ENCODE results near the gene CRACDL. TPM values are rescaled to one million over a fixed set of nuclear protein-coding genes. Genes with fewer than 3 reads are reported as not detected.

CRACDL gene
- total RNA-seq, 1 experiment from 2014 or later = 1.1 TPM

DNA sequence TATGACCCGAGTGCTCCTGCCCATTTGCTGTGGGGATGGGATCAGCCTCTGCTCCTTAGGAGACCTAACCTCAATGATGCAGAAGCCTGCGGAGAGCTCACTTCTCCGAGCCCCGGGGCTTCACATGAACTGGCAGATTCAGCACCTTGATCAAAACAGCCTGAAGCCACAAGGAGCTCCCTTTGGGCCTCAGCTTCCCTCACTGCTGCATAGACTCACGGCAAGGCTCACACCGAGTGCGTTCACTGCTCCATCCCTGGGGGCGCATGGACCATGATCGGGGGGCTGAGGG is 33.0 kb downstream of the CRACDL start:
- POLR2A ChIA-PET = no interaction called here
- CTCF ChIA-PET = no interaction called here
- TF ChIP-seq, protein P1, sequence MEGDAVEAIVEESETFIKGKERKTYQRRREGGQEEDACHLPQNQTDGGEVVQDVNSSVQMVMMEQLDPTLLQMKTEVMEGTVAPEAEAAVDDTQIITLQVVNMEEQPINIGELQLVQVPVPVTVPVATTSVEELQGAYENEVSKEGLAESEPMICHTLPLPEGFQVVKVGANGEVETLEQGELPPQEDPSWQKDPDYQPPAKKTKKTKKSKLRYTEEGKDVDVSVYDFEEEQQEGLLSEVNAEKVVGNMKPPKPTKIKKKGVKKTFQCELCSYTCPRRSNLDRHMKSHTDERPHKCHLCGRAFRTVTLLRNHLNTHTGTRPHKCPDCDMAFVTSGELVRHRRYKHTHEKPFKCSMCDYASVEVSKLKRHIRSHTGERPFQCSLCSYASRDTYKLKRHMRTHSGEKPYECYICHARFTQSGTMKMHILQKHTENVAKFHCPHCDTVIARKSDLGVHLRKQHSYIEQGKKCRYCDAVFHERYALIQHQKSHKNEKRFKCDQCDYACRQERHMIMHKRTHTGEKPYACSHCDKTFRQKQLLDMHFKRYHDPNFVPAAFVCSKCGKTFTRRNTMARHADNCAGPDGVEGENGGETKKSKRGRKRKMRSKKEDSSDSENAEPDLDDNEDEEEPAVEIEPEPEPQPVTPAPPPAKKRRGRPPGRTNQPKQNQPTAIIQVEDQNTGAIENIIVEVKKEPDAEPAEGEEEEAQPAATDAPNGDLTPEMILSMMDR (IDR thresholded peaks at IDR 0.05; ENCODE audit: insufficient read depth in 1 of 2, low read depth in 1 of 2, low read length in 1 of 2, severe bottlenecking in 1 of 2, unreplicated experiment in 1 of 2) = no peak
- Mint-ChIP-seq H3K36me3 (ENCODE audit: insufficient read depth, unreplicated experiment) (peaks cover 4% of the 10 kb centered on the region), H3K4me3 (ENCODE audit: unreplicated experiment) (no peak overlapping the region), H3K27me3 (ENCODE audit: insufficient read depth, unreplicated experiment) (peaks cover 2% of the 10 kb centered on the region), H3K9me3 (ENCODE audit: unreplicated experiment) (no peaks in the 10 kb centered on the region), H3K4me1 (ENCODE audit: low read depth, unreplicated experiment) (peaks cover 3% of the 10 kb centered on the region), H3K27ac (ENCODE audit: unreplicated experiment) (no peak overlapping the region)
- Histone ChIP-seq H3K4me3 (ENCODE audit: low read depth, low read length) (no peak overlapping the region), H3K4me1 (no peaks in the 10 kb centered on the region), H3K36me3 (ENCODE audit: control insufficient read depth, insufficient read depth, low read length) (no peaks in the 10 kb centered on the region), H3K27me3 (replicated peaks; ENCODE audit: control insufficient read depth, insufficient read depth, low read length) (no peaks in the 10 kb centered on the region), H3K9me3 (no peaks in the 10 kb centered on the region)
- no TSS peak for BruUV-seq (replicated peaks)
- intact Hi-C loops (cut with micrococcal nuclease; ENCODE audit: unreplicated experiment) = no loop called here
- DNase-seq = no peak

DNA sequence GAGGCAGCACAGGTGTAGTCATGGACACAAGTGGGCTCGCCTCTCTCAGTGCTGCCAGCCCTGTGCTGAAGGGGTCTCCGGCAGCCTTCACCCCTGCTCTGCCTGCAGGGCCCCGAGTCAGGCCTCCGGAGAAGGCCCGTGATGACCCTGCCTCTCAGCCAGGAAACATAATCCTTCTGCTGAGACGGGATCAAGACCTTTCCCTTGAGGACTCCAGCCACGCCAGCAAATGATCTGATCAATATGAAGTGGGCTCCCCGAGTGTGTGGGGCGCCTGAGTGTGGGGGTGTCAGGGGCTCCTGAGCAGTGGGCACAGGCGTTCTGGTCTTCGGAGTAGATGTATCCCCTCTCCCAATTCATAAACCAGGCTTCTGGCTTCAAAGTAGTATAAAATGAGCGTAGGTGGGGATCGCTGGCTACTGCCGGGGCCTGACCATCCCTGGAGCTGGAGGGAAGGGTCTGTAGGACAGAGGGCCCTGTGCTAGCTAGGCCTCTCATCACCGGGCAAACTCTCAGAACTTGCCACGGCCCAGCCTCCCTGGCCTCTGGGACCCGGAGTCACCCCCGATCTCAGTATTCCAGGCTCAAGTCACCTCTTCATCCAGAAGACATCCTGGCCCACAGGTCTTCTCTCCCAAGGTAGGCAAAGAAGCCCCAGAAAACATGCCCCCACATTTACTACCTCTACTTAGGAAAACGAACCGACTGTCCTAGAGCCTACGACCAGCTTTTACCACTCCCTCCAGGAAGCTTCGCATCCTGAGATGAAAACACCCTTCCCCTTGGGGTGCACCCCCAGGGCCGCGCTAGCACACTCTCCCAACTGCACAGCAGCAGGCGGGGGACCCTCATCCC is 33.6 kb downstream of the CRACDL start:
- Mint-ChIP-seq H3K27me3 (ENCODE audit: insufficient read depth, unreplicated experiment) (peaks cover 2% of the 10 kb centered on the region), H3K36me3 (ENCODE audit: insufficient read depth, unreplicated experiment) (peaks cover 4% of the 10 kb centered on the region), H3K9me3 (ENCODE audit: unreplicated experiment) (no peaks in the 10 kb centered on the region), H3K4me3 (ENCODE audit: unreplicated experiment) (no peak overlapping the region), H3K27ac (ENCODE audit: unreplicated experiment) (no peak overlapping the region), H3K4me1 (ENCODE audit: low read depth, unreplicated experiment) (peaks cover 6% of the 10 kb centered on the region)
- Histone ChIP-seq H3K36me3 (ENCODE audit: control insufficient read depth, insufficient read depth, low read length) (no peaks in the 10 kb centered on the region), H3K27me3 (replicated peaks; ENCODE audit: control insufficient read depth, insufficient read depth, low read length) (no peaks in the 10 kb centered on the region), H3K4me3 (ENCODE audit: low read depth, low read length) (no peak overlapping the region), H3K4me1 (no peaks in the 10 kb centered on the region), H3K9me3 (no peaks in the 10 kb centered on the region)
- POLR2A ChIA-PET = no interaction called here
- no TSS peak for BruUV-seq (replicated peaks)
- DNase-seq = no peak
- intact Hi-C loops (cut with micrococcal nuclease; ENCODE audit: unreplicated experiment) = no loop called here
- TF ChIP-seq, protein P1 (IDR thresholded peaks at IDR 0.05; ENCODE audit: insufficient read depth in 1 of 2, low read depth in 1 of 2, low read length in 1 of 2, severe bottlenecking in 1 of 2, unreplicated experiment in 1 of 2) = no peak
- CTCF ChIA-PET = no interaction called here

DNA sequence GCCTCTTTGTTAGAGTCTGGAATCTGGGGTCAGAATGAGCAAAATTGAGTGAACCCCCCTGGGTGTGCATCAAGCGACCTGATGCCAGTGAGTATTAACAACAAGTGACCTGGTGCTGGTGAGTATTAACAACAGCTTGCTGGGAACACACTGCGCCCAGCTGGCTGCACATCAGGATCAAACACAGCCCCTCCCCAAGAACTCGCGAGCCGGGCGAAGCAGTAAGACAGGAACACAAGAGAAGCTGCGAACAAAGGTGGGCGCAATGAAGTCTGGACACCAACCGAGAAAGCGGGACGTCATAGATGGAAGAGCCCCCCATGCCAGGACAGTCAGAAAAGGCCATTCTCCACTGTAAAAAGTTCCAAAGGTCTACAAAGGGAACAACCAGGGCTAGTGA is 34.3 kb downstream of the CRACDL start:
- ChIA-PET POLR2A (no interaction called here), CTCF (no interaction called here)
- Mint-ChIP-seq H3K27ac (ENCODE audit: unreplicated experiment) (no peak overlapping the region), H3K4me3 (ENCODE audit: unreplicated experiment) (no peak overlapping the region), H3K9me3 (ENCODE audit: unreplicated experiment) (no peaks in the 10 kb centered on the region), H3K36me3 (ENCODE audit: insufficient read depth, unreplicated experiment) (peaks cover 4% of the 10 kb centered on the region), H3K4me1 (ENCODE audit: low read depth, unreplicated experiment) (peaks cover 6% of the 10 kb centered on the region), H3K27me3 (ENCODE audit: insufficient read depth, unreplicated experiment) (peaks cover 2% of the 10 kb centered on the region)
- intact Hi-C loops (cut with micrococcal nuclease; ENCODE audit: unreplicated experiment) = no loop called here
- H3K4me3 ChIP-seq (ENCODE audit: low read depth, low read length) = no peak overlapping the region
- H3K4me1 ChIP-seq = no peaks in the 10 kb centered on the region
- TF ChIP-seq, protein P1 (IDR thresholded peaks at IDR 0.05; ENCODE audit: insufficient read depth in 1 of 2, low read depth in 1 of 2, low read length in 1 of 2, severe bottlenecking in 1 of 2, unreplicated experiment in 1 of 2) = no peak
- H3K9me3 ChIP-seq = no peaks in the 10 kb centered on the region
- BruUV-seq (replicated peaks) = no TSS peak
- no peaks in the 10 kb centered on the region for H3K36me3 ChIP-seq (ENCODE audit: control insufficient read depth, insufficient read depth, low read length)
- H3K27me3 ChIP-seq (replicated peaks; ENCODE audit: control insufficient read depth, insufficient read depth, low read length) = no peaks in the 10 kb centered on the region
- DNase-seq = no peak
